Measurements from ENCODE around the gene TRIM9. TPM values are rescaled to one million over a fixed set of nuclear protein-coding genes. Genes with fewer than 3 reads are reported as not detected.
A peak's percentile ranks its signal among the peaks of the same experiment; 100 is the strongest.

The TRIM9 gene
- total and polyA plus RNA-seq, 2 experiments from 2014 or later = 4.4 to 6.2 TPM

DNA sequence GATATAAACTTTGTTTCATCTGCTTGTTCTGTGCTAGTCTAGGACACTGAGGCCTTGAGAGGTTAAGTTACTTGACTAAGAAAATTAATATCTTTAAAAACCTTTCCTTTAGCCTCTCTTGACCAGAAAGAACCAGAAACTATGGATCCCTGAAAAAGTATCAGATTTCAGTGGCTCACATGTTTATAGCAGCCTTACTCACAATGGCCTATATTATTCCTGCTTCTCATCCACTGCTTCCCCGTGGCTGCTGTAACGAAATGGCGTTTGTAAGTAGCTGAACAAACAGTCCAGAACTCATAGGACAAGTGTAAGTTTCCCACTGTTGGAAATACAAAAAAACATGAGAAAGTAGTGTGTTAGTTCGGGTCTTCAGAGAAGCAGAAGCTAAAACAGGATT is 147.5 kb downstream of the TRIM9 start:
- Mint-ChIP-seq H3K36me3 (ENCODE audit: low read depth) (no peaks in the 10 kb centered on the region; the same call in 2 of the 3 replicates), H3K27ac (no peak overlapping the region), H3K4me3 (no peak overlapping the region), H3K9me3 (no peaks in the 10 kb centered on the region; the same call in 2 of the 3 replicates), H3K4me1 (peaks cover 12% of the 10 kb centered on the region), H3K27me3 (ENCODE audit: insufficient read depth, low read depth, poor library complexity) (peaks cover 9% of the 10 kb centered on the region)
- Histone ChIP-seq H3K4me3 (no peak overlapping the region), H3K36me3 (ENCODE audit: insufficient read depth) (no peaks in the 10 kb centered on the region), H3K27ac (ENCODE audit: low read depth) (no peak overlapping the region), H3K79me2 (replicated peaks; ENCODE audit: insufficient read depth) (no peaks in the 10 kb centered on the region), H3K27me3 (ENCODE audit: insufficient read depth) (peaks cover 8% of the 10 kb centered on the region; the same call in 1 of the 2 replicates), H3K4me2 (no peak overlapping the region), H3K9me2 (ENCODE audit: insufficient read depth) (no peaks in the 10 kb centered on the region; the same call in 1 of the 2 replicates), H3K4me1 (ENCODE audit: insufficient read depth) (peaks cover 11% of the 10 kb centered on the region), H2AFZ (peak overlapping the region; percentile 7; the same call in 1 of the 2 replicates), H3F3A (replicated peaks; ENCODE audit: low read depth) (0 out of 2 replicates have a peak, but pooled peaks cover 5% of the 10 kb centered on the region), H4K20me1 (replicated peaks; ENCODE audit: insufficient read depth) (no peaks in the 10 kb centered on the region)
- DNase-seq (ENCODE audit: low spot score) = no peak
- TF ChIP-seq, protein P1, sequence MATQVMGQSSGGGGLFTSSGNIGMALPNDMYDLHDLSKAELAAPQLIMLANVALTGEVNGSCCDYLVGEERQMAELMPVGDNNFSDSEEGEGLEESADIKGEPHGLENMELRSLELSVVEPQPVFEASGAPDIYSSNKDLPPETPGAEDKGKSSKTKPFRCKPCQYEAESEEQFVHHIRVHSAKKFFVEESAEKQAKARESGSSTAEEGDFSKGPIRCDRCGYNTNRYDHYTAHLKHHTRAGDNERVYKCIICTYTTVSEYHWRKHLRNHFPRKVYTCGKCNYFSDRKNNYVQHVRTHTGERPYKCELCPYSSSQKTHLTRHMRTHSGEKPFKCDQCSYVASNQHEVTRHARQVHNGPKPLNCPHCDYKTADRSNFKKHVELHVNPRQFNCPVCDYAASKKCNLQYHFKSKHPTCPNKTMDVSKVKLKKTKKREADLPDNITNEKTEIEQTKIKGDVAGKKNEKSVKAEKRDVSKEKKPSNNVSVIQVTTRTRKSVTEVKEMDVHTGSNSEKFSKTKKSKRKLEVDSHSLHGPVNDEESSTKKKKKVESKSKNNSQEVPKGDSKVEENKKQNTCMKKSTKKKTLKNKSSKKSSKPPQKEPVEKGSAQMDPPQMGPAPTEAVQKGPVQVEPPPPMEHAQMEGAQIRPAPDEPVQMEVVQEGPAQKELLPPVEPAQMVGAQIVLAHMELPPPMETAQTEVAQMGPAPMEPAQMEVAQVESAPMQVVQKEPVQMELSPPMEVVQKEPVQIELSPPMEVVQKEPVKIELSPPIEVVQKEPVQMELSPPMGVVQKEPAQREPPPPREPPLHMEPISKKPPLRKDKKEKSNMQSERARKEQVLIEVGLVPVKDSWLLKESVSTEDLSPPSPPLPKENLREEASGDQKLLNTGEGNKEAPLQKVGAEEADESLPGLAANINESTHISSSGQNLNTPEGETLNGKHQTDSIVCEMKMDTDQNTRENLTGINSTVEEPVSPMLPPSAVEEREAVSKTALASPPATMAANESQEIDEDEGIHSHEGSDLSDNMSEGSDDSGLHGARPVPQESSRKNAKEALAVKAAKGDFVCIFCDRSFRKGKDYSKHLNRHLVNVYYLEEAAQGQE (IDR thresholded peaks at IDR 0.05; ENCODE audit: unreplicated experiment) = no peak
- no peak for TF ChIP-seq CREB1 (CRISPR knock-in tag; IDR thresholded peaks at IDR 0.05; ENCODE audit: low read depth)
- TF ChIP-seq, protein P2, sequence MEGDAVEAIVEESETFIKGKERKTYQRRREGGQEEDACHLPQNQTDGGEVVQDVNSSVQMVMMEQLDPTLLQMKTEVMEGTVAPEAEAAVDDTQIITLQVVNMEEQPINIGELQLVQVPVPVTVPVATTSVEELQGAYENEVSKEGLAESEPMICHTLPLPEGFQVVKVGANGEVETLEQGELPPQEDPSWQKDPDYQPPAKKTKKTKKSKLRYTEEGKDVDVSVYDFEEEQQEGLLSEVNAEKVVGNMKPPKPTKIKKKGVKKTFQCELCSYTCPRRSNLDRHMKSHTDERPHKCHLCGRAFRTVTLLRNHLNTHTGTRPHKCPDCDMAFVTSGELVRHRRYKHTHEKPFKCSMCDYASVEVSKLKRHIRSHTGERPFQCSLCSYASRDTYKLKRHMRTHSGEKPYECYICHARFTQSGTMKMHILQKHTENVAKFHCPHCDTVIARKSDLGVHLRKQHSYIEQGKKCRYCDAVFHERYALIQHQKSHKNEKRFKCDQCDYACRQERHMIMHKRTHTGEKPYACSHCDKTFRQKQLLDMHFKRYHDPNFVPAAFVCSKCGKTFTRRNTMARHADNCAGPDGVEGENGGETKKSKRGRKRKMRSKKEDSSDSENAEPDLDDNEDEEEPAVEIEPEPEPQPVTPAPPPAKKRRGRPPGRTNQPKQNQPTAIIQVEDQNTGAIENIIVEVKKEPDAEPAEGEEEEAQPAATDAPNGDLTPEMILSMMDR (conservative IDR thresholded peaks at IDR 0.05; ENCODE audit: low read depth in 2 of 2) = no peak
- no peak for ATAC-seq

DNA sequence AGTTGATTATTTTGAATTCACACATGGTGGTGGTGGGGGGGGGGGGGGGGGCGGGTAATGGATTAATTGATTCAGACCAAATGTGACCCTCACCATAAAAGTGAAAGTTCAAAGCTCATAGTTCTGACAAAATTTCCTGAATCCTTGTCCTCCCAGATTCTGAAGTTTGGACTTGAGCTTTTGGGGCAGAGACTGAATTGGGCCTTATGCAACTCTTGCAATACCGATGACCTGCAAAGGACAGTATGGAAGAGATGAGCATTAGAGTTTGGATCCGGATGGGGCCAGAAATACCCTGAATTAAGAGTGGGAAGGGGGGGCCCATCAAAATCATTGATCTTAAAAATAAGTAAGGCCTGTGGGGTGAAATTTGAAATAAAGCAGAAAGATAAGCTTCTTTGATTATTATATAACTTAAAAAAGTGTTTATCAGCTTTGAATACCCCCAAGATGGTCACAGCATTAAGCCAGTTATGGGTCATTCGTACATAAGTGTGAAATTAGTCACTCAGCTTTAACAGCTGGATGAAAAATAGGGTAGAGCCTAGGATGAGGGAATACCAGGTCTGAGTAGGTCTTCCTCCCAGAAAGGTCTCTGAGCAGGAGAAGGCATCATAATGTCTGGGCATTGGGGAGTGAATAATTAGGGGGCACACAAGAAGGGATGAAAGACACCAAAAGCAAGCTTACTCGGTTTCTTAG is 148.5 kb downstream of the TRIM9 start:
- Histone ChIP-seq H3K9me2 (ENCODE audit: insufficient read depth) (no peaks in the 10 kb centered on the region; the same call in 1 of the 2 replicates), H3K4me3 (no peak overlapping the region), H3K79me2 (replicated peaks; ENCODE audit: insufficient read depth) (no peaks in the 10 kb centered on the region; the same call in 1 of the 2 replicates), H4K20me1 (replicated peaks; ENCODE audit: insufficient read depth) (no peaks in the 10 kb centered on the region), H3K36me3 (ENCODE audit: insufficient read depth) (no peaks in the 10 kb centered on the region), H3K4me2 (no peak overlapping the region), H3K27me3 (ENCODE audit: insufficient read depth) (peaks cover 8% of the 10 kb centered on the region; the same call in 1 of the 2 replicates), H2AFZ (no peak overlapping the region), H3K4me1 (ENCODE audit: insufficient read depth) (peaks cover 11% of the 10 kb centered on the region), H3F3A (replicated peaks; ENCODE audit: low read depth) (0 out of 2 replicates have a peak, but pooled peaks cover 5% of the 10 kb centered on the region), H3K27ac (ENCODE audit: low read depth) (no peak overlapping the region)
- DNase-seq (ENCODE audit: low spot score) (no peak), ATAC-seq (no peak)
- Mint-ChIP-seq H3K9me3 (no peaks in the 10 kb centered on the region; the same call in 2 of the 3 replicates), H3K4me1 (peaks cover 8% of the 10 kb centered on the region), H3K27me3 (ENCODE audit: insufficient read depth, low read depth, poor library complexity) (peaks cover 9% of the 10 kb centered on the region), H3K27ac (no peak overlapping the region), H3K36me3 (ENCODE audit: low read depth) (peaks cover 9% of the 10 kb centered on the region; the same call in 2 of the 3 replicates), H3K4me3 (no peak overlapping the region)
- TF ChIP-seq, protein P3, sequence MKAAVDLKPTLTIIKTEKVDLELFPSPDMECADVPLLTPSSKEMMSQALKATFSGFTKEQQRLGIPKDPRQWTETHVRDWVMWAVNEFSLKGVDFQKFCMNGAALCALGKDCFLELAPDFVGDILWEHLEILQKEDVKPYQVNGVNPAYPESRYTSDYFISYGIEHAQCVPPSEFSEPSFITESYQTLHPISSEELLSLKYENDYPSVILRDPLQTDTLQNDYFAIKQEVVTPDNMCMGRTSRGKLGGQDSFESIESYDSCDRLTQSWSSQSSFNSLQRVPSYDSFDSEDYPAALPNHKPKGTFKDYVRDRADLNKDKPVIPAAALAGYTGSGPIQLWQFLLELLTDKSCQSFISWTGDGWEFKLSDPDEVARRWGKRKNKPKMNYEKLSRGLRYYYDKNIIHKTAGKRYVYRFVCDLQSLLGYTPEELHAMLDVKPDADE (IDR thresholded peaks at IDR 0.05) = no peak
